H1 (cell line): Measurements from ENCODE around the gene APLP1. TPM values are rescaled to one million over a fixed set of nuclear protein-coding genes. Genes with fewer than 3 reads are reported as not detected.

Experiments used
- CTCF ChIA-PET: fragments of 300-600 bp; sonication (Branson Sonifier 250); formaldehyde crosslinking; loops from one replicate; lab custom pipeline; 2021; ENCODE audit not compliant: partially characterized antibody; lab: Charles Lee
- POLR2A ChIA-PET: fragments of 300-600 bp; sonication (Branson Sonifier 250); formaldehyde crosslinking; loops from one replicate; lab custom pipeline; 2021; ENCODE audit warnings: inconsistent platforms; ENCODE audit not compliant: partially characterized antibody; lab: Charles Lee
- DNase-seq, 2 experiments: peaks; one replicate each; pipeline versions ENCODE4 v3.0.0 to v3.0.0-alpha.2; 2010 to 2022; ENCODE audit warnings: low spot score in 2 of 2, low read depth in 1 of 2, mixed read lengths in 1 of 2
- FAIRE-seq: peaks from 2 replicates; lab custom pipeline; 2011; peaks lifted over from hg19 to GRCh38; lab: Jason Lieb, UNC
- H2AFZ ChIP-seq: 2 replicates; pipeline ENCODE4 v1.8.1; 2012; ENCODE audit warnings: low read length, inconsistent platforms
- H2AK5ac ChIP-seq: 2 replicates; pipeline ENCODE4 v1.6.1; 2013; ENCODE audit warnings: low read depth, low read length
- H2BK120ac ChIP-seq: replicated peaks from 2 replicates; pipeline ENCODE3; 2013; ENCODE audit warnings: low read depth, low read length, inconsistent platforms
- H2BK12ac ChIP-seq: 2 replicates; pipeline ENCODE4 v1.6.1; 2013; ENCODE audit warnings: low read depth, low read length
- H2BK15ac ChIP-seq: 2 replicates; pipeline ENCODE4 v1.6.1; 2013; ENCODE audit warnings: low read length
- H2BK20ac ChIP-seq: 2 replicates; pipeline ENCODE4 v1.6.1; 2013; ENCODE audit warnings: low read length
- H2BK5ac ChIP-seq: 2 replicates; pipeline ENCODE4 v1.6.1; 2013; ENCODE audit warnings: low read depth, low read length
- H3K14ac ChIP-seq: 2 replicates; pipeline ENCODE4 v1.6.1; 2013; ENCODE audit warnings: inconsistent platforms; ENCODE audit not compliant: insufficient read length
- H3K18ac ChIP-seq: 2 replicates; pipeline ENCODE4 v1.6.1; 2013; ENCODE audit warnings: low read length; ENCODE audit errors: extremely low read depth
- H3K23ac ChIP-seq: 2 replicates; pipeline ENCODE4 v1.6.1; 2013; ENCODE audit warnings: inconsistent platforms; ENCODE audit not compliant: insufficient read length
- H3K23me2 ChIP-seq: 2 replicates; pipeline ENCODE4 v1.6.1; 2013; ENCODE audit warnings: low read depth, low read length
- H3K27ac ChIP-seq: 2 replicates; pipeline ENCODE4 v1.6.1; 2011; ENCODE audit warnings: low read depth, low read length, inconsistent platforms
- H3K27me3 ChIP-seq, 4 experiments: replicated peaks in 1 of 4; 1 replicate in 1 of 4; 2 replicates in 3 of 4; pipeline versions ENCODE4 v1.6.1 to v1.8.1; 2011 to 2013; ENCODE audit warnings: low read length in 3 of 4, mild to moderate bottlenecking in 3 of 4, inconsistent platforms in 2 of 4, mixed read lengths in 2 of 4, moderate library complexity in 1 of 4; ENCODE audit not compliant: control insufficient read depth in 3 of 4, insufficient read depth in 3 of 4; ENCODE audit errors: extremely low read depth in 1 of 4
- H3K36me3 ChIP-seq, 4 experiments: 2 replicates each; pipeline versions ENCODE4 v1.6.1 to v1.8.1; 2011 to 2013; ENCODE audit warnings: mild to moderate bottlenecking in 4 of 4, low read length in 3 of 4, moderate library complexity in 2 of 4, control low read depth in 1 of 4, inconsistent platforms in 1 of 4; ENCODE audit not compliant: insufficient read depth in 4 of 4, control insufficient read depth in 2 of 4
- H3K4ac ChIP-seq: replicated peaks from 2 replicates; pipeline ENCODE3; 2013; ENCODE audit warnings: low read length, low read depth, mixed read lengths, inconsistent platforms; ENCODE audit not compliant: insufficient read length
- H3K4me1 ChIP-seq, 4 experiments: replicated peaks in 1 of 4; 1 replicate in 1 of 4; 2 replicates in 3 of 4; pipeline versions ENCODE4 v1.6.1 to v1.8.1; 2011 to 2013; ENCODE audit warnings: low read length in 3 of 4, inconsistent platforms in 2 of 4, mixed read lengths in 1 of 4; ENCODE audit not compliant: insufficient read depth in 4 of 4, control insufficient read depth in 3 of 4
- H3K4me2 ChIP-seq, 2 experiments: 2 replicates each; pipeline versions ENCODE4 v1.6.1 to v1.8.1; 2011 to 2013; ENCODE audit warnings: low read depth in 2 of 2, low read length in 2 of 2, control low read depth in 1 of 2, inconsistent platforms in 1 of 2, mild to moderate bottlenecking in 1 of 2; ENCODE audit not compliant: insufficient read depth in 1 of 2
- H3K4me3 ChIP-seq, 4 experiments: fragments of 200-600, 300-600 bp in 1 of 4; sonication (generic), shearing (Covaris generic), sonication (Bioruptor Twin) in 1 of 4; 2 replicates each; pipeline versions ENCODE4 v1.5.1 to v1.8.1; 2011 to 2016; ENCODE audit warnings: low read length in 4 of 4, low read depth in 3 of 4, control low read depth in 2 of 4, inconsistent platforms in 2 of 4, mild to moderate bottlenecking in 2 of 4, mixed read lengths in 1 of 4, moderate library complexity in 1 of 4; ENCODE audit not compliant: insufficient read depth in 2 of 4; ENCODE audit errors: extremely low read depth in 1 of 4
- H3K56ac ChIP-seq: replicated peaks from 2 replicates; pipeline ENCODE3; 2013; ENCODE audit warnings: low read depth, mild to moderate bottlenecking, mixed read lengths, low read length, inconsistent platforms; ENCODE audit not compliant: insufficient read length
- H3K79me1 ChIP-seq: 2 replicates; pipeline ENCODE4 v1.6.1; 2013; ENCODE audit warnings: low read depth, low read length, control low read depth
- H3K79me2 ChIP-seq, 2 experiments: 2 replicates each; pipeline versions ENCODE4 v1.6.1 to v1.8.1; 2012 to 2013; ENCODE audit warnings: low read length in 2 of 2, mild to moderate bottlenecking in 2 of 2, inconsistent platforms in 1 of 2; ENCODE audit not compliant: insufficient read depth in 2 of 2, control insufficient read depth in 1 of 2
- H3K9ac ChIP-seq, 4 experiments: replicated peaks in 1 of 4; 1 replicate in 1 of 4; 2 replicates in 3 of 4; pipeline versions ENCODE4 v1.6.1 to v1.8.1; 2011 to 2013; ENCODE audit warnings: low read depth in 3 of 4, low read length in 3 of 4, control low read depth in 2 of 4, mild to moderate bottlenecking in 2 of 4, moderate library complexity in 2 of 4, inconsistent platforms in 1 of 4; ENCODE audit errors: extremely low read depth in 1 of 4
- H3K9me3 ChIP-seq, 2 experiments: 2 replicates each; pipeline versions ENCODE4 v1.6.1 to v1.8.1; 2012 to 2013; ENCODE audit warnings: mild to moderate bottlenecking in 2 of 2, moderate library complexity in 2 of 2, control low read depth in 1 of 2, inconsistent platforms in 1 of 2, low read depth in 1 of 2, low read length in 1 of 2, mixed read lengths in 1 of 2; ENCODE audit not compliant: insufficient read depth in 2 of 2
- H4K20me1 ChIP-seq, 2 experiments: replicated peaks in 1 of 2; 2 replicates each; pipeline versions ENCODE3 to v1.8.1; 2011 to 2013; ENCODE audit warnings: inconsistent platforms in 2 of 2, low read length in 2 of 2, mild to moderate bottlenecking in 1 of 2; ENCODE audit not compliant: insufficient read depth in 2 of 2, control insufficient read depth in 1 of 2
- H4K5ac ChIP-seq: 2 replicates; pipeline ENCODE4 v1.6.1; 2013; ENCODE audit warnings: low read length, low read depth, mixed read lengths, inconsistent platforms; ENCODE audit not compliant: insufficient read length
- H4K8ac ChIP-seq: 2 replicates; pipeline ENCODE4 v1.8.0; 2013; ENCODE audit warnings: mild to moderate bottlenecking, moderate library complexity, low read length, inconsistent platforms; ENCODE audit not compliant: insufficient read depth; ENCODE audit errors: extremely low read depth
- H4K91ac ChIP-seq: replicated peaks from 2 replicates; pipeline ENCODE3; 2013; ENCODE audit warnings: low read length, mixed read lengths, inconsistent platforms; ENCODE audit not compliant: insufficient read length
- KDM1A ChIP-seq: fragments of 200-600, 300-600 bp; sonication (generic); IDR thresholded peaks from 2 replicates; pipeline ENCODE4 v1.7.1; 2016; ENCODE audit warnings: mild to moderate bottlenecking, low read length, borderline replicate concordance
- TEAD4 ChIP-seq: IDR thresholded peaks from 2 replicates; pipeline ENCODE4 v1.6.1; 2012; ENCODE audit warnings: low read depth, low read length, inconsistent platforms, mixed read lengths
- WGBS, 2 experiments: shearing (Covaris generic) in 1 of 2; methylation state at CpG; one replicate each; pipeline versions ENCODE4 v1.1.6 to v1.1.7; 2013 to 2015; ENCODE audit warnings: low lambda C conversion rate in 2 of 2, mixed read lengths in 2 of 2, inconsistent platforms in 1 of 2, low coverage in 1 of 2, missing lambda C conversion rate in 1 of 2; ENCODE audit not compliant: insufficient replicate concordance in 2 of 2, insufficient coverage in 1 of 2, insufficient read length in 1 of 2; ENCODE audit errors: extremely low coverage in 1 of 2, missing lambda C conversion rate in 1 of 2; 5-methylcytosine and 5-hydroxymethylcytosine counted together
- polyA plus RNA-seq, 7 experiments: library from polyadenylated mRNA; depleted of rRNA in 3 of 7; stranded (reverse) in 5 of 7; unstranded in 2 of 7; fragments of >200 nt in 5 of 7; fragments of 200-250 nt in 2 of 7; gene quantifications; 1 replicate in 5 of 7; 2 replicates in 1 of 7; 4 replicates in 1 of 7; pipeline versions ENCODE4 v1.2.1 to v1.2.3, GENCODE V29; 2011 to 2013; ENCODE audit warnings: missing spikeins in 2 of 7, mixed read lengths in 2 of 7
- total RNA-seq: library from RNA; stranded (reverse); fragmentation: NEBNext Ultra II Directional; extraction: Animal tissue kit (Norgen Biotek cat#: 25700); gene quantifications from 2 replicates; pipeline ENCODE4 v1.2.1, GENCODE V29; 2021

The APLP1 gene
- total and polyA plus RNA-seq, 2 of the 8 experiments (the other 6 are each of a cell fraction or from before 2014, with no cell fraction given), result 19.9 to 22.0 TPM

- ChIA-PET POLR2A (interaction anchor here (1.1 kb wide), 1 partner anchor 114 kb away, joined by 3 read pairs; no protein-coding TSS in a partner anchor), CTCF (interaction anchor here (1.0 to 1.7 kb wide), 2 partner anchors 9 to 10 kb away, joined by 3 to 7 read pairs; no protein-coding TSS in a partner anchor)
- no peak overlapping the region for H4K8ac ChIP-seq
- H3K36me3 ChIP-seq, result no peaks in the 10 kb centered on the region
- no peak overlapping the region for H2BK120ac ChIP-seq
- H3K4ac ChIP-seq, result no peak overlapping the region
- peaks cover 22% of the 10 kb centered on the region for H3K23me2 ChIP-seq
- no peaks in the 10 kb centered on the region for H3K79me2 ChIP-seq
- no peaks in the 10 kb centered on the region; a peak in 1 of 4 replicates for H3K9me3 ChIP-seq
- H3K4me2 ChIP-seq, result peak overlapping the region; percentile 95 to 96
- 69% methylated on average over 16 of the region's 16 CpGs; no CpG with 5 or more reads in 1 of the 2 experiments for WGBS, 2 experiments
- H2BK5ac ChIP-seq, result no peak overlapping the region
- H2BK20ac ChIP-seq, result no peak overlapping the region
- H3K9ac ChIP-seq, result no peak overlapping the region
- H3K14ac ChIP-seq, result no peak overlapping the region
- H3K27ac ChIP-seq, result no peak overlapping the region
- peaks cover 0 to 2% of the 10 kb centered on the region in 2 experiments for H4K20me1 ChIP-seq
- peaks cover 20 to 42% (median 31%) of the 10 kb centered on the region in 4 experiments for H3K27me3 ChIP-seq
- FAIRE-seq (no peak), DNase-seq (no peak)
- no peak overlapping the region for H4K5ac ChIP-seq
- H2AFZ ChIP-seq, result no peak overlapping the region
- H2BK15ac ChIP-seq, result no peak overlapping the region
- no peak overlapping the region for H4K91ac ChIP-seq
- no peak overlapping the region for H3K18ac ChIP-seq
- peak overlapping the region in 1 of 4 experiments; percentile 59; a peak in 5 of 8 replicates for H3K4me3 ChIP-seq
- TF ChIP-seq KDM1A (peak; percentile 49; the same call in 1 of the 2 replicates), TEAD4 (no peak)
- H3K56ac ChIP-seq, result no peak overlapping the region
- H3K4me1 ChIP-seq, result peaks cover 0 to 16% (median 5%) of the 10 kb centered on the region in 4 experiments; a peak in 5 of 7 replicates
- no peak overlapping the region for H2AK5ac ChIP-seq
- no peak overlapping the region for H2BK12ac ChIP-seq
- H3K23ac ChIP-seq, result no peak overlapping the region
- H3K79me1 ChIP-seq, result no peaks in the 10 kb centered on the region
Measured at GRCh38 chr19:35844482-35845214, 23.7 kb upstream of the APLP1 start.
